WERI-Rb-1 (cell line): ENCODE data around the gene TMEM242.

ENCODE experiments used
- DNase-seq: peaks from one replicate; pipeline ENCODE4 v3.0.0-alpha.2; 2020
- H3K27ac ChIP-seq: fragments of 250-450 bp; sonication (Bioruptor Pico); 2 replicates; pipeline ENCODE4 v1.5.1; 2020; ENCODE audit warnings: mild to moderate bottlenecking, moderate library complexity
- H3K27me3 ChIP-seq: fragments of 250-450 bp; sonication (Bioruptor Pico); 2 replicates; pipeline ENCODE4 v1.5.1; 2021; ENCODE audit warnings: mild to moderate bottlenecking, low read depth, moderate library complexity; ENCODE audit not compliant: insufficient read depth, severe bottlenecking
- H3K36me3 ChIP-seq: fragments of 250-450 bp; sonication (Bioruptor Pico); 2 replicates; pipeline ENCODE4 v1.5.1; 2020; ENCODE audit warnings: mild to moderate bottlenecking, moderate library complexity
- H3K4me3 ChIP-seq: 2 replicates; pipeline ENCODE4 v1.5.1; 2011; ENCODE audit warnings: low read depth, mild to moderate bottlenecking, control low read depth, low read length
- H3K9me3 ChIP-seq: fragments of 250-450 bp; sonication (Bioruptor Pico); 2 replicates; pipeline ENCODE4 v1.5.1; 2021; ENCODE audit warnings: mild to moderate bottlenecking, moderate library complexity; ENCODE audit not compliant: severe bottlenecking
- CTCF ChIP-seq: IDR thresholded peaks from 2 replicates; pipeline ENCODE4 v1.5.1; 2011; ENCODE audit warnings: low read depth, mild to moderate bottlenecking, control low read depth, inconsistent platforms, low read length

The TMEM242 gene

GRCh38 chr6:157280947-157281346, 42.4 kb downstream of the TMEM242 start:
- no peak overlapping the region for H3K4me3 ChIP-seq
- no peaks in the 10 kb centered on the region for H3K27me3 ChIP-seq
- no peak for DNase-seq
- H3K36me3 ChIP-seq, result no peaks in the 10 kb centered on the region
- no peak overlapping the region for H3K27ac ChIP-seq
- TF ChIP-seq CTCF, result no peak
- no peaks in the 10 kb centered on the region for H3K9me3 ChIP-seq

GRCh38 chr6:157280157-157280556, 43.2 kb downstream of the TMEM242 start:
- Histone ChIP-seq H3K4me3 (no peak overlapping the region), H3K27me3 (no peaks in the 10 kb centered on the region), H3K9me3 (no peaks in the 10 kb centered on the region), H3K27ac (no peak overlapping the region), H3K36me3 (no peaks in the 10 kb centered on the region)
- no peak for DNase-seq
- TF ChIP-seq CTCF, result no peak

GRCh38 chr6:157278171-157278570, 45.1 kb downstream of the TMEM242 start:
- no peak for TF ChIP-seq CTCF
- Histone ChIP-seq H3K9me3 (no peaks in the 10 kb centered on the region), H3K27me3 (no peaks in the 10 kb centered on the region), H3K27ac (no peak overlapping the region), H3K36me3 (no peaks in the 10 kb centered on the region), H3K4me3 (no peak overlapping the region)
- no peak for DNase-seq

GRCh38 chr6:157276731-157277130, 46.6 kb downstream of the TMEM242 start:
- H3K27me3 ChIP-seq, result no peaks in the 10 kb centered on the region

GRCh38 chr6:157276134-157276532, 47.2 kb downstream of the TMEM242 start:
- Histone ChIP-seq H3K36me3 (no peaks in the 10 kb centered on the region), H3K4me3 (no peak overlapping the region), H3K9me3 (no peaks in the 10 kb centered on the region), H3K27ac (no peak overlapping the region), H3K27me3 (no peaks in the 10 kb centered on the region)
- no peak for TF ChIP-seq CTCF
- no peak for DNase-seq

More at GRCh38 chr6:157276731-157277130, 46.6 kb downstream of the TMEM242 start:
- Histone ChIP-seq H3K9me3 (no peaks in the 10 kb centered on the region), H3K36me3 (no peaks in the 10 kb centered on the region), H3K4me3 (no peak overlapping the region), H3K27ac (no peak overlapping the region)
- no peak for TF ChIP-seq CTCF
- no peak for DNase-seq

- no peaks in the 10 kb centered on the region for H3K27me3 ChIP-seq
- DNase-seq, result peak; percentile 66
- H3K4me3 ChIP-seq, result peak overlapping the region; percentile 77
- no peaks in the 10 kb centered on the region for H3K9me3 ChIP-seq
- H3K27ac ChIP-seq, result peak overlapping the region; percentile 77
- no peaks in the 10 kb centered on the region for H3K36me3 ChIP-seq
- TF ChIP-seq CTCF, result peak; percentile 69
Measured at GRCh38 chr6:157274471-157275226, 48.7 kb downstream of the TMEM242 start.
